NCI-H345 treated with DMSO at 0.1 percent for 48 hours (cell line): ENCODE data around the gene SLC44A4.
"Not testable (repeated sequence)": the region's sequence is repeated elsewhere in the genome, so short reads cannot be mapped to it uniquely, and the experiment has no call there.

Experiments used
- DNase-seq: peaks from one replicate; lab custom pipeline; 2025; ENCODE audit not compliant: unreplicated experiment; lab: John Stamatoyannopoulos, UW

SLC44A4 gene

GRCh38 chr6:31860349-31860748 is 18.4 kb downstream of the SLC44A4 start:
- DNase-seq = no peak

- DNase-seq = no peak
These were observed 18.9 kb downstream of the SLC44A4 start for GRCh38 chr6:31859923-31860322.

GRCh38 chr6:31858707-31859106 is 20.1 kb downstream of the SLC44A4 start:
- DNase-seq = no peak

GRCh38 chr6:31857774-31858173 is 21.0 kb downstream of the SLC44A4 start:
- not testable (repeated sequence) for DNase-seq

- DNase-seq = not testable (repeated sequence)
These were observed 26.6 kb downstream of the SLC44A4 start for GRCh38 chr6:31851980-31852718.

- no peak for DNase-seq
These were observed 27.3 kb downstream of the SLC44A4 start for GRCh38 chr6:31851485-31851832.

- DNase-seq = no peak
These were observed 27.9 kb downstream of the SLC44A4 start for GRCh38 chr6:31850765-31851484.

GRCh38 chr6:31847276-31847978 is 31.4 kb downstream of the SLC44A4 start:
- no peak for DNase-seq

GRCh38 chr6:31844507-31844906 is 34.3 kb downstream of the SLC44A4 start:
- DNase-seq = no peak

GRCh38 chr6:31842053-31842452 is 36.7 kb downstream of the SLC44A4 start:
- DNase-seq = no peak

- DNase-seq = not testable (repeated sequence)
These were observed 39.0 kb downstream of the SLC44A4 start for GRCh38 chr6:31839779-31840126.

GRCh38 chr6:31838968-31839367 is 39.8 kb downstream of the SLC44A4 start:
- DNase-seq = no peak

GRCh38 chr6:31838114-31838553 is 40.7 kb downstream of the SLC44A4 start:
- not testable (repeated sequence) for DNase-seq

- no peak for DNase-seq
These were observed 41.3 kb downstream of the SLC44A4 start for GRCh38 chr6:31837369-31838113.

- DNase-seq = no peak
These were observed 42.1 kb downstream of the SLC44A4 start for GRCh38 chr6:31836474-31837368.

GRCh38 chr6:31836047-31836473 is 42.7 kb downstream of the SLC44A4 start:
- DNase-seq = peak; percentile 16

- peak; percentile 91 for DNase-seq
These were observed 44.2 kb downstream of the SLC44A4 start for GRCh38 chr6:31834367-31835250.

GRCh38 chr6:31831350-31832215 is 47.2 kb downstream of the SLC44A4 start:
- DNase-seq = no peak
